GM12878 (cell line): ENCODE measurements around the gene OR1N1. TPM values are rescaled to one million over a fixed set of nuclear protein-coding genes. Genes with fewer than 3 reads are reported as not detected.

Experiments
- ATAC-seq: fragments of 200-7000 bp; cut with Tn5 transposase; 3 replicates; pipeline ENCODE4 v1.9.1; 2020; ENCODE audit warnings: mild to moderate bottlenecking, moderate library complexity
- BruUV-seq: library from RNA; stranded (reverse); fragments of 400-500 nt; replicated peaks from 2 replicates; lab custom pipeline; 2021; lab: Mats Ljungman, UMichigan
- CTCF ChIA-PET: fragments of 300-600 bp; sonication (Branson Sonifier 250); formaldehyde crosslinking; extraction: SDS; loops from one replicate; lab custom pipeline; 2021; ENCODE audit warnings: inconsistent platforms; lab: Yijun Ruan, JAX
- POLR2A ChIA-PET: fragments of 350-600 bp; formaldehyde crosslinking; extraction: SDS; loops from one replicate; lab custom pipeline; 2021; ENCODE audit warnings: inconsistent platforms; lab: Charles Lee
- RAD21 ChIA-PET: fragments of 300-600 bp; sonication (Branson Sonifier 250); formaldehyde crosslinking; loops from one replicate; lab custom pipeline; 2023; ENCODE audit warnings: antibody characterized with exemption; ENCODE audit not compliant: unreplicated experiment; lab: Charles Lee
- SMC1A ChIA-PET: fragments of 300-600 bp; sonication (Branson Sonifier 250); formaldehyde crosslinking; loops from one replicate; lab custom pipeline; 2023; ENCODE audit not compliant: unreplicated experiment, uncharacterized antibody; lab: Charles Lee
- DNase-seq: peaks from one replicate; pipeline ENCODE4 v3.0.0-alpha.2; 2011; ENCODE audit warnings: low read depth, low spot score
- FAIRE-seq: peaks from 3 replicates; lab custom pipeline; 2011; peaks lifted over from hg19 to GRCh38; lab: Jason Lieb, UNC
- H2AFZ ChIP-seq: 2 replicates; pipeline ENCODE4 v1.6.0; 2011; ENCODE audit warnings: low read depth, low read length, control low read depth; ENCODE audit not compliant: control insufficient read depth
- H3K27ac ChIP-seq: 2 replicates; pipeline ENCODE4 v1.5.1; 2011; ENCODE audit warnings: control low read depth; ENCODE audit not compliant: control insufficient read depth, insufficient read depth
- H3K27me3 ChIP-seq, 2 experiments: replicated peaks in 1 of 2; 2 replicates each; pipeline versions ENCODE4 v1.6.0 to v1.6.1; 2011; ENCODE audit warnings: low read length in 1 of 2; ENCODE audit not compliant: control insufficient read depth in 2 of 2, insufficient read depth in 2 of 2
- H3K36me3 ChIP-seq, 2 experiments: 2 replicates each; pipeline ENCODE4 v1.5.1; 2011; ENCODE audit warnings: low read length in 1 of 2; ENCODE audit not compliant: control insufficient read depth in 2 of 2, insufficient read depth in 2 of 2
- H3K4me1 ChIP-seq: 2 replicates; pipeline ENCODE4 v1.6.1; 2011; ENCODE audit warnings: mild to moderate bottlenecking, low read length, moderate library complexity, mixed read lengths; ENCODE audit not compliant: control insufficient read depth, insufficient read depth
- H3K4me2 ChIP-seq: 2 replicates; pipeline ENCODE4 v1.6.0; 2011; ENCODE audit warnings: control low read depth; ENCODE audit not compliant: control insufficient read depth, insufficient read depth
- H3K4me3 ChIP-seq: fragments of 200-600 bp; sonication (generic); 2 replicates; pipeline ENCODE4 v1.5.1; 2016
- H3K79me2 ChIP-seq: 2 replicates; pipeline ENCODE4 v1.6.0; 2011; ENCODE audit warnings: low read length; ENCODE audit not compliant: control insufficient read depth, insufficient read depth
- H3K9ac ChIP-seq: 2 replicates; pipeline ENCODE4 v1.8.0; 2011; ENCODE audit warnings: low read length, control low read depth, mixed read lengths; ENCODE audit not compliant: control insufficient read depth, insufficient read depth
- H3K9me3 ChIP-seq: replicated peaks from 3 replicates; pipeline ENCODE4 v1.5.1; 2011; ENCODE audit warnings: mild to moderate bottlenecking, low read length; ENCODE audit not compliant: control insufficient read depth, insufficient read depth
- H4K20me1 ChIP-seq: 2 replicates; pipeline ENCODE4 v1.6.0; 2011; ENCODE audit not compliant: control insufficient read depth, insufficient read depth
- ATF7 ChIP-seq: fragments of 450-650 bp; IDR thresholded peaks from 2 replicates; pipeline ENCODE4 v1.6.1; 2016; ENCODE audit warnings: low read depth, mild to moderate bottlenecking
- BMI1 ChIP-seq: fragments of 450-650 bp; IDR thresholded peaks from 2 replicates; pipeline ENCODE4 v1.6.1; 2016; ENCODE audit warnings: mild to moderate bottlenecking, moderate library complexity, borderline replicate concordance
- CEBPZ ChIP-seq: fragments of 150-350 bp; IDR thresholded peaks from 2 replicates; pipeline ENCODE4 v1.6.1; 2016; ENCODE audit warnings: low read depth, low read length
- CHD2 ChIP-seq: IDR thresholded peaks from 2 replicates; pipeline ENCODE4 v1.6.1; 2011; ENCODE audit warnings: low read depth, low read length, improper control_type of control experiment, borderline replicate concordance
- CHD4 ChIP-seq: fragments of 200-600 bp; sonication (generic); IDR thresholded peaks from 2 replicates; pipeline ENCODE4 v1.6.1; 2016; ENCODE audit warnings: mild to moderate bottlenecking
- FOS ChIP-seq: IDR thresholded peaks from 3 replicates; pipeline ENCODE4 v1.6.1; 2011; ENCODE audit warnings: borderline replicate concordance; ENCODE audit not compliant: insufficient read length; ENCODE audit errors: extremely low read depth
- HDGF ChIP-seq: fragments of 450-650 bp; IDR thresholded peaks from 2 replicates; pipeline ENCODE4 v1.6.1; 2016; ENCODE audit warnings: antibody characterized with exemption
- JUND ChIP-seq: IDR thresholded peaks from 2 replicates; pipeline ENCODE4 v1.6.1; 2012; ENCODE audit warnings: low read depth, mild to moderate bottlenecking, low read length, improper control_type of control experiment, moderate library complexity
- MTA3 ChIP-seq: IDR thresholded peaks from 2 replicates; pipeline ENCODE4 v1.6.1; 2012; ENCODE audit warnings: low read length, inconsistent platforms, borderline replicate concordance
- MYC ChIP-seq: IDR thresholded peaks from 2 replicates; pipeline ENCODE4 v1.6.1; 2011; ENCODE audit warnings: mild to moderate bottlenecking, low read length, moderate library complexity, inconsistent platforms; ENCODE audit not compliant: insufficient read depth, insufficient replicate concordance, insufficient read length, severe bottlenecking
- RELA ChIP-seq: fragments of 450-650 bp; IDR thresholded peaks from 2 replicates; pipeline ENCODE4 v1.8.0; 2014; ENCODE audit warnings: borderline replicate concordance; ENCODE audit not compliant: partially characterized antibody
- SUPT20H ChIP-seq: IDR thresholded peaks from 2 replicates; pipeline ENCODE4 v1.6.1; 2011; ENCODE audit warnings: low read depth, mild to moderate bottlenecking, low read length, moderate library complexity, borderline replicate concordance; ENCODE audit not compliant: control insufficient read depth
- ZNF217 ChIP-seq: fragments of 450-650 bp; IDR thresholded peaks from 2 replicates; pipeline ENCODE4 v1.6.1; 2017; ENCODE audit warnings: antibody characterized with exemption, mild to moderate bottlenecking
- WGBS: methylation state at CpG from one replicate; pipeline ENCODE4 v1.1.6; 2016; ENCODE audit warnings: low lambda C conversion rate; ENCODE audit not compliant: insufficient replicate concordance, insufficient coverage; ENCODE audit errors: missing lambda C conversion rate; 5-methylcytosine and 5-hydroxymethylcytosine counted together
- in situ Hi-C: fragments of 300-500 bp; cut with MboI; formaldehyde crosslinking; loops from 9 replicates; pipeline ENCODE4 v1.14.3; 2018; ENCODE audit warnings: mixed read lengths
- intact Hi-C: fragments of 100-400 bp; cut with micrococcal nuclease; formaldehyde crosslinking; loops from one replicate; pipeline ENCODE4 v1.14.2; 2022; ENCODE audit not compliant: unreplicated experiment
- polyA plus RNA-seq, 11 experiments: library from polyadenylated mRNA; depleted of rRNA in 4 of 11; unstranded in 6 of 11; stranded (reverse) in 5 of 11; fragments of >200 nt; fragmentation: Nextera tagmentation in 4 of 11; fragmentation: Illumina TruSeq in 1 of 11; extraction: Ambion mirVana in 4 of 11; extraction: Trizol in 1 of 11; gene quantifications; 1 replicate in 1 of 11; 2 replicates in 10 of 11; pipeline versions ENCODE4 v1.2.1 to v1.2.3, GENCODE V29; 2011 to 2016; ENCODE audit warnings: inconsistent platforms in 2 of 11, missing spikeins in 2 of 11, low read depth in 1 of 11
- total RNA-seq, 4 experiments: library from RNA; depleted of rRNA in 3 of 4; stranded (reverse); fragments of >200 nt in 3 of 4; fragmentation: Illumina TruSeq in 1 of 4; extraction: Trizol in 1 of 4; gene quantifications; 2 replicates each; pipeline versions ENCODE4 v1.2.1 to v1.2.3, GENCODE V29; 2013 to 2021

OR1N1 gene
- total and polyA plus RNA-seq, 10 of the 15 experiments (the other 5 are each of a cell fraction or from before 2014, with no cell fraction given): not detected

- no TSS peak for BruUV-seq
- Histone ChIP-seq H3K36me3 (no peaks in the 10 kb centered on the region), H3K4me3 (no peak overlapping the region), H3K4me1 (no peaks in the 10 kb centered on the region), H3K4me2 (no peak overlapping the region), H3K9me3 (no peaks in the 10 kb centered on the region), H3K79me2 (no peaks in the 10 kb centered on the region), H3K27ac (no peak overlapping the region), H2AFZ (no peak overlapping the region), H3K27me3 (no peaks in the 10 kb centered on the region; a peak in 1 of 4 replicates), H3K9ac (no peak overlapping the region)
- POLR2A ChIA-PET: no interaction called here
- intact Hi-C loops: no loop called here
- DNase-seq (no peak), FAIRE-seq (no peak)
- in situ Hi-C loops: no loop called here
- CTCF ChIA-PET: interaction anchor here (1.0 to 2.3 kb wide), 3 partner anchors 16 to 188 kb away, joined by 3 to 8 read pairs (median 4); no protein-coding TSS in a partner anchor
- TF ChIP-seq CEBPZ (no peak), RELA (no peak), JUND (no peak), FOS (no peak), HDGF (no peak), ZNF217 (no peak), MTA3 (no peak), SUPT20H (no peak), BMI1 (no peak), MYC (no peak), ATF7 (no peak), CHD2 (no peak), CHD4 (no peak)
- TF ChIP-seq, all 136 proteins: peak for 0
- RAD21 ChIA-PET: no interaction called here
- WGBS: 94% methylated on average over 5 of the region's 5 CpGs
- no peaks in the 10 kb centered on the region for H4K20me1 ChIP-seq
- SMC1A ChIA-PET: no interaction called here
- ATAC-seq: no peak
Observed at GRCh38 chr9:122479062-122479461, 48.0 kb downstream of the OR1N1 start.
